GM21381 (cell line): ENCODE data around the gene VSIG10L.
A peak's percentile ranks its signal among the peaks of the same experiment; 100 is the strongest.

Source experiments
- ATAC-seq: cut with Tn5 transposase; IDR thresholded peaks from one replicate; pipeline ENCODE4 v1.9.1; 2021; ENCODE audit warnings: mild to moderate bottlenecking, moderate library complexity; ENCODE audit not compliant: unreplicated experiment

VSIG10L gene

GRCh38 chr19:51341976-51342580, at the start of gene VSIG10L:
VSIG10L (minus strand) TSS chr19:51342139; CDS start chr19:51342124, 15 bp downstream.
- no peak for ATAC-seq

GRCh38 chr19:51391073-51391611, 49.2 kb upstream of the VSIG10L start:
- no peak for ATAC-seq

- ATAC-seq, result no peak
These were observed 47.2 kb upstream of the VSIG10L start for GRCh38 chr19:51389143-51389542.

- no peak for ATAC-seq
These were observed 46.0 kb upstream of the VSIG10L start, which contains the start of gene LIM2 for GRCh38 chr19:51387924-51388389. LIM2 (minus strand) TSS chr19:51387974; CDS start chr19:51387443, 531 bp downstream.

GRCh38 chr19:51386882-51387520, 45.1 kb upstream of the VSIG10L start:
- no peak for ATAC-seq

- no peak for ATAC-seq
These were observed 40.1 kb upstream of the VSIG10L start for GRCh38 chr19:51382004-51382403.

- ATAC-seq, result no peak
These were observed 38.4 kb upstream of the VSIG10L start for GRCh38 chr19:51380379-51380778.

- ATAC-seq, result no peak
These were observed 35.5 kb upstream of the VSIG10L start for GRCh38 chr19:51377422-51377821.

GRCh38 chr19:51375504-51376221, 33.7 kb upstream of the VSIG10L start:
- no peak for ATAC-seq

GRCh38 chr19:51372649-51373504, 30.9 kb upstream of the VSIG10L start, which contains the start of gene NKG7:
NKG7 (minus strand) TSS chr19:51372654; CDS start chr19:51372535, 119 bp downstream.
- ATAC-seq, result no peak

GRCh38 chr19:51372021-51372648, 30.2 kb upstream of the VSIG10L start:
- no peak for ATAC-seq

- no peak for ATAC-seq
These were observed 29.3 kb upstream of the VSIG10L start for GRCh38 chr19:51371186-51371690.

GRCh38 chr19:51370230-51370629, 28.3 kb upstream of the VSIG10L start:
- ATAC-seq, result no peak

GRCh38 chr19:51368366-51369282, 26.7 kb upstream of the VSIG10L start, which contains the start of gene CLDND2:
CLDND2 (minus strand) TSS chr19:51369003; CDS start chr19:51368577, 426 bp downstream.
- ATAC-seq, result no peak

- peak; percentile 77 for ATAC-seq
These were observed 25.8 kb upstream of the VSIG10L start for GRCh38 chr19:51367565-51368365.

GRCh38 chr19:51367255-51367564, 25.3 kb upstream of the VSIG10L start:
- ATAC-seq, result no peak

- ATAC-seq, result peak; percentile 48
These were observed 24.7 kb upstream of the VSIG10L start for GRCh38 chr19:51366389-51367254.
